H1 (cell line): ENCODE data around the gene DENND4B. TPM values are rescaled to one million over a fixed set of nuclear protein-coding genes. Genes with fewer than 3 reads are reported as not detected.

Experiments used
- CTCF ChIA-PET: fragments of 300-600 bp; sonication (Branson Sonifier 250); formaldehyde crosslinking; loops from one replicate; lab custom pipeline; 2021; ENCODE audit not compliant: partially characterized antibody; lab: Charles Lee
- POLR2A ChIA-PET: fragments of 300-600 bp; sonication (Branson Sonifier 250); formaldehyde crosslinking; loops from one replicate; lab custom pipeline; 2021; ENCODE audit warnings: inconsistent platforms; ENCODE audit not compliant: partially characterized antibody; lab: Charles Lee
- DNase-seq, 2 experiments: peaks; one replicate each; pipeline versions ENCODE4 v3.0.0 to v3.0.0-alpha.2; 2010 to 2022; ENCODE audit warnings: low spot score in 2 of 2, low read depth in 1 of 2, mixed read lengths in 1 of 2
- FAIRE-seq: peaks from 2 replicates; lab custom pipeline; 2011; peaks lifted over from hg19 to GRCh38; lab: Jason Lieb, UNC
- H2AFZ ChIP-seq: 2 replicates; pipeline ENCODE4 v1.8.1; 2012; ENCODE audit warnings: low read length, inconsistent platforms
- H2AK5ac ChIP-seq: 2 replicates; pipeline ENCODE4 v1.6.1; 2013; ENCODE audit warnings: low read depth, low read length
- H2BK120ac ChIP-seq: replicated peaks from 2 replicates; pipeline ENCODE3; 2013; ENCODE audit warnings: low read depth, low read length, inconsistent platforms
- H2BK12ac ChIP-seq: 2 replicates; pipeline ENCODE4 v1.6.1; 2013; ENCODE audit warnings: low read depth, low read length
- H2BK15ac ChIP-seq: 2 replicates; pipeline ENCODE4 v1.6.1; 2013; ENCODE audit warnings: low read length
- H2BK20ac ChIP-seq: 2 replicates; pipeline ENCODE4 v1.6.1; 2013; ENCODE audit warnings: low read length
- H2BK5ac ChIP-seq: 2 replicates; pipeline ENCODE4 v1.6.1; 2013; ENCODE audit warnings: low read depth, low read length
- H3K14ac ChIP-seq: 2 replicates; pipeline ENCODE4 v1.6.1; 2013; ENCODE audit warnings: inconsistent platforms; ENCODE audit not compliant: insufficient read length
- H3K18ac ChIP-seq: 2 replicates; pipeline ENCODE4 v1.6.1; 2013; ENCODE audit warnings: low read length; ENCODE audit errors: extremely low read depth
- H3K23ac ChIP-seq: 2 replicates; pipeline ENCODE4 v1.6.1; 2013; ENCODE audit warnings: inconsistent platforms; ENCODE audit not compliant: insufficient read length
- H3K23me2 ChIP-seq: 2 replicates; pipeline ENCODE4 v1.6.1; 2013; ENCODE audit warnings: low read depth, low read length
- H3K27ac ChIP-seq: 2 replicates; pipeline ENCODE4 v1.6.1; 2011; ENCODE audit warnings: low read depth, low read length, inconsistent platforms
- H3K27me3 ChIP-seq, 4 experiments: replicated peaks in 1 of 4; 1 replicate in 1 of 4; 2 replicates in 3 of 4; pipeline versions ENCODE4 v1.6.1 to v1.8.1; 2011 to 2013; ENCODE audit warnings: low read length in 3 of 4, mild to moderate bottlenecking in 3 of 4, inconsistent platforms in 2 of 4, mixed read lengths in 2 of 4, moderate library complexity in 1 of 4; ENCODE audit not compliant: control insufficient read depth in 3 of 4, insufficient read depth in 3 of 4; ENCODE audit errors: extremely low read depth in 1 of 4
- H3K36me3 ChIP-seq, 4 experiments: 2 replicates each; pipeline versions ENCODE4 v1.6.1 to v1.8.1; 2011 to 2013; ENCODE audit warnings: mild to moderate bottlenecking in 4 of 4, low read length in 3 of 4, moderate library complexity in 2 of 4, control low read depth in 1 of 4, inconsistent platforms in 1 of 4; ENCODE audit not compliant: insufficient read depth in 4 of 4, control insufficient read depth in 2 of 4
- H3K4ac ChIP-seq: replicated peaks from 2 replicates; pipeline ENCODE3; 2013; ENCODE audit warnings: low read length, low read depth, mixed read lengths, inconsistent platforms; ENCODE audit not compliant: insufficient read length
- H3K4me1 ChIP-seq, 4 experiments: replicated peaks in 1 of 4; 1 replicate in 1 of 4; 2 replicates in 3 of 4; pipeline versions ENCODE4 v1.6.1 to v1.8.1; 2011 to 2013; ENCODE audit warnings: low read length in 3 of 4, inconsistent platforms in 2 of 4, mixed read lengths in 1 of 4; ENCODE audit not compliant: insufficient read depth in 4 of 4, control insufficient read depth in 3 of 4
- H3K4me2 ChIP-seq, 2 experiments: 2 replicates each; pipeline versions ENCODE4 v1.6.1 to v1.8.1; 2011 to 2013; ENCODE audit warnings: low read depth in 2 of 2, low read length in 2 of 2, control low read depth in 1 of 2, inconsistent platforms in 1 of 2, mild to moderate bottlenecking in 1 of 2; ENCODE audit not compliant: insufficient read depth in 1 of 2
- H3K4me3 ChIP-seq, 4 experiments: fragments of 200-600, 300-600 bp in 1 of 4; sonication (generic), shearing (Covaris generic), sonication (Bioruptor Twin) in 1 of 4; 2 replicates each; pipeline versions ENCODE4 v1.5.1 to v1.8.1; 2011 to 2016; ENCODE audit warnings: low read length in 4 of 4, low read depth in 3 of 4, control low read depth in 2 of 4, inconsistent platforms in 2 of 4, mild to moderate bottlenecking in 2 of 4, mixed read lengths in 1 of 4, moderate library complexity in 1 of 4; ENCODE audit not compliant: insufficient read depth in 2 of 4; ENCODE audit errors: extremely low read depth in 1 of 4
- H3K56ac ChIP-seq: replicated peaks from 2 replicates; pipeline ENCODE3; 2013; ENCODE audit warnings: low read depth, mild to moderate bottlenecking, mixed read lengths, low read length, inconsistent platforms; ENCODE audit not compliant: insufficient read length
- H3K79me1 ChIP-seq: 2 replicates; pipeline ENCODE4 v1.6.1; 2013; ENCODE audit warnings: low read depth, low read length, control low read depth
- H3K79me2 ChIP-seq, 2 experiments: 2 replicates each; pipeline versions ENCODE4 v1.6.1 to v1.8.1; 2012 to 2013; ENCODE audit warnings: low read length in 2 of 2, mild to moderate bottlenecking in 2 of 2, inconsistent platforms in 1 of 2; ENCODE audit not compliant: insufficient read depth in 2 of 2, control insufficient read depth in 1 of 2
- H3K9ac ChIP-seq, 4 experiments: replicated peaks in 1 of 4; 1 replicate in 1 of 4; 2 replicates in 3 of 4; pipeline versions ENCODE4 v1.6.1 to v1.8.1; 2011 to 2013; ENCODE audit warnings: low read depth in 3 of 4, low read length in 3 of 4, control low read depth in 2 of 4, mild to moderate bottlenecking in 2 of 4, moderate library complexity in 2 of 4, inconsistent platforms in 1 of 4; ENCODE audit errors: extremely low read depth in 1 of 4
- H3K9me3 ChIP-seq, 2 experiments: 2 replicates each; pipeline versions ENCODE4 v1.6.1 to v1.8.1; 2012 to 2013; ENCODE audit warnings: mild to moderate bottlenecking in 2 of 2, moderate library complexity in 2 of 2, control low read depth in 1 of 2, inconsistent platforms in 1 of 2, low read depth in 1 of 2, low read length in 1 of 2, mixed read lengths in 1 of 2; ENCODE audit not compliant: insufficient read depth in 2 of 2
- H4K20me1 ChIP-seq, 2 experiments: replicated peaks in 1 of 2; 2 replicates each; pipeline versions ENCODE3 to v1.8.1; 2011 to 2013; ENCODE audit warnings: inconsistent platforms in 2 of 2, low read length in 2 of 2, mild to moderate bottlenecking in 1 of 2; ENCODE audit not compliant: insufficient read depth in 2 of 2, control insufficient read depth in 1 of 2
- H4K5ac ChIP-seq: 2 replicates; pipeline ENCODE4 v1.6.1; 2013; ENCODE audit warnings: low read length, low read depth, mixed read lengths, inconsistent platforms; ENCODE audit not compliant: insufficient read length
- H4K8ac ChIP-seq: 2 replicates; pipeline ENCODE4 v1.8.0; 2013; ENCODE audit warnings: mild to moderate bottlenecking, moderate library complexity, low read length, inconsistent platforms; ENCODE audit not compliant: insufficient read depth; ENCODE audit errors: extremely low read depth
- H4K91ac ChIP-seq: replicated peaks from 2 replicates; pipeline ENCODE3; 2013; ENCODE audit warnings: low read length, mixed read lengths, inconsistent platforms; ENCODE audit not compliant: insufficient read length
- CHD1 ChIP-seq: IDR thresholded peaks from 2 replicates; pipeline ENCODE4 v1.6.1; 2012; ENCODE audit warnings: low read depth, low read length, improper control_type of control experiment
- EP300 ChIP-seq, 2 experiments: IDR thresholded peaks; 1 replicate in 1 of 2; 2 replicates in 1 of 2; pipeline ENCODE4 v1.6.1; 2011 to 2012; ENCODE audit warnings: low read depth in 2 of 2, low read length in 2 of 2, mild to moderate bottlenecking in 2 of 2, borderline replicate concordance in 1 of 2, inconsistent platforms in 1 of 2, moderate library complexity in 1 of 2
- GTF2F1 ChIP-seq: IDR thresholded peaks from 2 replicates; pipeline ENCODE4 v1.6.1; 2012; ENCODE audit warnings: low read depth, low read length, improper control_type of control experiment, borderline replicate concordance
- KDM4A ChIP-seq: IDR thresholded peaks from one replicate; pipeline ENCODE4 v1.7.1; 2012; ENCODE audit warnings: low read depth, mild to moderate bottlenecking, moderate library complexity, low read length, inconsistent platforms; ENCODE audit not compliant: severe bottlenecking
- POLR2A ChIP-seq, 2 experiments: IDR thresholded peaks; 1 replicate in 1 of 2; 2 replicates in 1 of 2; pipeline ENCODE4 v1.6.1; 2011; ENCODE audit warnings: low read depth in 2 of 2, low read length in 2 of 2, mild to moderate bottlenecking in 2 of 2; ENCODE audit errors: control extremely low read depth in 1 of 2
- RAD21 ChIP-seq, 2 experiments: IDR thresholded peaks in 1 of 2; conservative IDR thresholded peaks in 1 of 2; 2 replicates each; pipeline ENCODE4 v1.6.1; 2011; ENCODE audit warnings: low read depth in 2 of 2, low read length in 2 of 2, improper control_type of control experiment in 1 of 2, inconsistent platforms in 1 of 2, mild to moderate bottlenecking in 1 of 2, moderate library complexity in 1 of 2
- RNF2 ChIP-seq: fragments of 200-900, 300-1000 bp; sonication (generic); IDR thresholded peaks from 2 replicates; pipeline ENCODE4 v1.7.1; 2016; ENCODE audit warnings: borderline replicate concordance, low read depth, mild to moderate bottlenecking, antibody characterized with exemption, low read length; ENCODE audit not compliant: poor library complexity, severe bottlenecking; ENCODE audit errors: missing control alignments
- SAP30 ChIP-seq: fragments of 300-600 bp; sonication (generic); IDR thresholded peaks from 2 replicates; pipeline ENCODE4 v1.7.1; 2012; ENCODE audit warnings: low read length, moderate library complexity, mild to moderate bottlenecking, inconsistent platforms; ENCODE audit not compliant: insufficient read depth, insufficient replicate concordance
- SIX5 ChIP-seq: IDR thresholded peaks from 2 replicates; pipeline ENCODE4 v1.6.1; 2011; ENCODE audit warnings: mild to moderate bottlenecking, low read depth, low read length
- SP2 ChIP-seq: IDR thresholded peaks from 2 replicates; pipeline ENCODE4 v1.6.1; 2012; ENCODE audit warnings: mild to moderate bottlenecking, low read length, inconsistent platforms
- SRF ChIP-seq: IDR thresholded peaks from 2 replicates; pipeline ENCODE4 v1.6.1; 2011; ENCODE audit warnings: mild to moderate bottlenecking, low read depth, low read length, moderate library complexity
- WGBS, 2 experiments: shearing (Covaris generic) in 1 of 2; methylation state at CpG; one replicate each; pipeline versions ENCODE4 v1.1.6 to v1.1.7; 2013 to 2015; ENCODE audit warnings: low lambda C conversion rate in 2 of 2, mixed read lengths in 2 of 2, inconsistent platforms in 1 of 2, low coverage in 1 of 2, missing lambda C conversion rate in 1 of 2; ENCODE audit not compliant: insufficient replicate concordance in 2 of 2, insufficient coverage in 1 of 2, insufficient read length in 1 of 2; ENCODE audit errors: extremely low coverage in 1 of 2, missing lambda C conversion rate in 1 of 2; 5-methylcytosine and 5-hydroxymethylcytosine counted together
- polyA plus RNA-seq, 7 experiments: library from polyadenylated mRNA; depleted of rRNA in 3 of 7; stranded (reverse) in 5 of 7; unstranded in 2 of 7; fragments of >200 nt in 5 of 7; fragments of 200-250 nt in 2 of 7; gene quantifications; 1 replicate in 5 of 7; 2 replicates in 1 of 7; 4 replicates in 1 of 7; pipeline versions ENCODE4 v1.2.1 to v1.2.3, GENCODE V29; 2011 to 2013; ENCODE audit warnings: missing spikeins in 2 of 7, mixed read lengths in 2 of 7
- total RNA-seq: library from RNA; stranded (reverse); fragmentation: NEBNext Ultra II Directional; extraction: Animal tissue kit (Norgen Biotek cat#: 25700); gene quantifications from 2 replicates; pipeline ENCODE4 v1.2.1, GENCODE V29; 2021

Gene DENND4B
- total and polyA plus RNA-seq, 2 of the 8 experiments (the other 6 are each of a cell fraction or from before 2014, with no cell fraction given), result 45.6 to 61.1 TPM

DNA sequence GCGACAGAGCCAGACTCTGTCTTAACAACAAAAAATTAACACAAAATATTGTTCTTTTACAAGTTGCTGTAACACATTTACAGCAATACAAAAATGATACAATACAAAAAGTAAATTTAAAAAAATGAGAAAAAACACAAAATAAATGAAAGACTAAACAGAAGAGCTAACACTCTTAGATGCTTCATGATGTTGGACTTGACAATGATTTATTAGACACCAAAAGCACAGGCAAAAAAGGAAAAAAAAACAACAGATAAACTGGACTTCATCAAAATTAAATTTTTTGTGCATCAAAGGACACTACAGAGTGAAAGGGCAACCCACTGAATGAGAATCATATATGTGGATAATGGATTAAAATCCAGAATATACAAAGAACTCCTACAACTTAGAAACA lies 40.1 kb downstream of the DENND4B start:
- WGBS, 2 experiments, result 100% methylated on average over 1 of the region's 1 CpG; no CpG with 5 or more reads in 1 of the 2 experiments
- peaks cover 1 to 6% of the 10 kb centered on the region in 2 experiments for H4K20me1 ChIP-seq

More for the DNA sequence above, 40.1 kb downstream of the DENND4B start:
- no peak overlapping the region for H3K4me2 ChIP-seq
- H3K23ac ChIP-seq, result no peak overlapping the region
- H2AFZ ChIP-seq, result no peak overlapping the region
- no peak overlapping the region for H2BK20ac ChIP-seq
- DNase-seq, result no peak
- H3K4me1 ChIP-seq, result no peaks in the 10 kb centered on the region
- TF ChIP-seq RAD21 (IDR thresholded peaks at IDR 0.05 in 1 of 2, conservative IDR thresholded peaks at IDR 0.05 in 1 of 2; ENCODE audit: low read depth in 2 of 2, low read length in 2 of 2) (no peak), GTF2F1 (no peak), SRF (no peak), SIX5 (no peak), POLR2A (IDR thresholded peaks at IDR 0.05; ENCODE audit: control extremely low read depth in 1 of 2, low read depth in 2 of 2, low read length in 2 of 2) (no peak), SP2 (no peak), KDM4A (no peak), CHD1 (no peak), EP300 (IDR thresholded peaks at IDR 0.05; ENCODE audit: borderline replicate concordance in 1 of 2, low read depth in 2 of 2, low read length in 2 of 2) (no peak), RNF2 (no peak), SAP30 (no peak)
- peaks cover 0 to 94% of the 10 kb centered on the region in 2 experiments; a peak in 2 of 4 replicates for H3K79me2 ChIP-seq
- no peak overlapping the region for H4K5ac ChIP-seq
- no peak overlapping the region for H2BK15ac ChIP-seq
- no peaks in the 10 kb centered on the region for H3K27me3 ChIP-seq
- no peak overlapping the region for H3K27ac ChIP-seq
- H2BK120ac ChIP-seq, result no peak overlapping the region
- H3K9me3 ChIP-seq, result no peaks in the 10 kb centered on the region
- H3K23me2 ChIP-seq, result no peaks in the 10 kb centered on the region
- ChIA-PET POLR2A (no interaction called here), CTCF (no interaction called here)
- no peak overlapping the region for H3K14ac ChIP-seq
- no peak overlapping the region for H4K8ac ChIP-seq
- H2BK5ac ChIP-seq, result no peak overlapping the region
- no peak overlapping the region for H4K91ac ChIP-seq
- no peak for FAIRE-seq
- peaks cover 0 to 6% (median 0%) of the 10 kb centered on the region in 4 experiments; a peak in 1 of 8 replicates for H3K36me3 ChIP-seq
- no peak overlapping the region for H3K4me3 ChIP-seq
- no peak overlapping the region for H3K18ac ChIP-seq
- no peak overlapping the region for H2AK5ac ChIP-seq
- H3K56ac ChIP-seq, result no peak overlapping the region
- H2BK12ac ChIP-seq, result no peak overlapping the region
- H3K79me1 ChIP-seq, result no peaks in the 10 kb centered on the region; the same call in 1 of the 2 replicates
- no peak overlapping the region for H3K9ac ChIP-seq
- no peak overlapping the region for H3K4ac ChIP-seq
